Fibroblast of gingiva (primary cell): Measurements from ENCODE around the gene AUP1.

Experiments used
- DNase-seq: peaks from one replicate; pipeline ENCODE4 v3.0.0-alpha.2; 2011; ENCODE audit warnings: low read depth

AUP1 gene

DNA sequence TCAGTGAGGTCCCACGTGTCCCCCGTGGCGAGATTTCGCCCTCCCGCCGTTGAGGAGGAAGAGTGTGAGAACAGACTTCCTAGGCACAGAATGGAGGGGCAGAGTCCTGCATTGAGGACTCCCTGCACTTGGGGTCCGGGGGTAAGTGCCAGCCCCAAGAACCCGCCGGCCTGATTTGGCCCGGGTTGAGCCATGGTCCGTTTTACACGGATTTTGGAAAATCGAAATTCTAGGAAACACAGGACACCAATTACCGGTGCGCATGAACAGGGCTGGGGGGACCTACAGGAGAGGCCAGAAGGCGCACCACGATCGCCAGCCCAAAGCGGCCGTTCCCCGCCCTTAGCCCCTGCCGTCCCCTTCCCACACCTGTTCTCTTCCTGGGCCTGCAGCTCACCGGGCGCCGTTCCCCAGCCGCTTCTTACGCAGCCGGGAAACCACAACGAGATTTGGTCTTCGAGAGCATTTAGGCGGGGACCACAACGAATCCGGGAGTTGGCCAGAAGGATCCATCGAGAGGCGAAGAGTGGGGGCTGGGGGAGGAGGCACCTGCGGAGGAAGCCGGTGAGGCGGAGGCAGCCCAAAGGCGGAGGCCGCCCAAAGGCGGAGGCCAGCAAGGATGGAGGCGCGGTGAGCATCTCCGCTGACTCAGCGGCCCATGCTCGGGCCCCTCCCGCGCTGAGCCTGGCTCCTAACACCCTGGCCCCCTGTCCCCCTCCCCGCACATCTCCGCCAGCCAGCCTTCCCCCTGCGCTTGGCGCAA is 15.7 kb downstream of the AUP1 start:
- DNase-seq = no peak

DNA sequence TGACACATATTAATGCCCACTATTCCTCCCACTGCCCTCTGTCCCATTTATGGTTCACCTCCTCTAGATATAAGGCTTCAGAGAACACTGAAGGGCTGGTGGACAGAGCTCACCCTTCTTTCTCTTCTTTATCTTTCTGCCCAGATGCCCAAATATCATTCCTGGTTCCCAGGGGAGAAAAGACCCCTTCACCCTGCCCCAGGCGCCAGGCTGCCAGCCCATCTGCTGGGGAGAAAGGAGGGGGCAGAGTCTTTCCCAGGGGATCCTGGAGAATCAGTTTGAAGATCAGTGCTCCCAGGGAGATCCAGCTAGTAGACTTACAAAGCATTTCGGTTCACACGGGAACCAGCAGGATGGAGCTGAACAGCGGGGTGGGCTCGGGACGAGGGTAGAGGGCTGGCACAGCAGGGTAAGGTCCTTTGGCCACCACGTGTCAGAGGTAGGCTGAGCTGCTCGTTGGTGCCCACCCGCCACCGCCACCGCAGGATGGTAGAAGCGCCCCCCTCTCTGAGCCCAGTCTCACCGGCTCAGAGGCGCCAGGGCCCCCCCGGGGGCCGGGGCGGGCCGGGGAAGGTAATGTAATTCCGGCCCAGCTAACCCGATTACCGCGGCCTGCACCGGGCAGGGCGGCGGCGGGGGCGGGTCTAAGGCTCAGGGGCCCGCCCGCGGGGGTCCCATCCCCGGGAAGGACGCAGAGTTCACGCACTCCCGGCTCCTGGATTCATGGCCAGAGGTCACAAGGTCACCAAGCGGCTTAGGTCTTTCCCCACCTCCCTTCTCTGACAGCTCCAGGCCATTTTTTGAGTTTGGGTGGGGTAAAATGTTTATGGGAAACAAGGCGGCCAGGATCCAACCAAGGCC is 16.5 kb downstream of the AUP1 start:
- no peak for DNase-seq

DNA sequence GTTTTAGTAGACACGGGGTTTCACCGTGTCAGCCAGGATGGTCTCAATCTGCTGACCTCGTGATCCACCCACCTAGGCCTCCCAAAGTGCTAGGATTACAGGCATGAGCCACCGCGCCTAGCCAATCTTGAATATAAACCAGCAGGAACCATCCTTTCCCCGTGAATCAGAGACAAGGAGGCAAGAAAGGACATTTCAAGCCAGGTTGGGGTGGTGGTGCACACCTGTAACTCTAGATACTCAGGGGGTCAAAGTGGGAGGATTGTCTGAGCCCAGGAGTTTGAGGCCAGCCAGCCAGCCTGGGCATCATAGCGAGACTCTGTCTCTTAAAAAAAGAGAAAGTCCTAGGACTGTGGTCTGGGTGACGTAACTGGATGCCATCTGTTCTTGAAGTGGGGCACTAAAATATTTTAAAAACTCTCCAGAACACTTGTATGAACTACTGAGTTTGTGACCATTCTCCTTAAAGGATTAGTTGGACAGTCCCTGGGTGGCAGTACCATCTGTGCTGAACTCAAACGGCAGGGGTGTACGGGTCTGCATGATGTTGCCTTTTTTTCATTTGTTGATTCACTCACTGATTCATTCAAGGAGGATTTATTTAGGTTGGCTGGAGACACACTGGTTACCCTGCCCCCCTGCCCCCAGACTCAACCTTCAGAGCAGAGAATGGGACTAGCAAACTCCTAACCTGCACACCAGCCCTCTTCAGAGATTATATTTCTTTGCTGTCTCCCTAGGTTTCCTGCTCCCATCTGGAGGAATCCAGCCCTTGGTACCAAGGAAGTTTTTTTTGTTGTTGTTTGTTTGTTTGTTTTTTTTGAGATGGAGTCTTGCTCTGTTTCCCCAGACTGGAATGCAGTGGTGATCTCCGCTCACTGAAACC is 18.2 kb downstream of the AUP1 start:
- no peak for DNase-seq

DNA sequence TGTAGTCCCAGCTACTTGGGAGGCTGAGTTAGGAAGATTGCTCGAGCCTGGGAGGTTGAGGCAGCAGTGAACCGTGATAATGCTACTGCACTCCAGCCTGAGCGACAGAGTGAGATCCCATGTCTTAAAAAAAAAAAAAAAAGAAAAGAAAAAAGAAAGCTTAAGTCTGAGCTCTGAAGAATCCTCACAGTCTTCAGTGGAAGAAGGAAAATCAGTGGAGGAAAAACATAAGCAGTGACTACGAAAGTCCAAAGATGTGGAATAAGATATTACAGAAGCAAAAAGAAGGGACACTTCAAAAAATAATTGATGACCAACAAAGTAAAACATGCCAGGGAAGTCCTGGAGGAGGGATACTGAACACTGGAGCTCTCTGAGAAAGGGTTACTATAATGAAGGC is 19.2 kb downstream of the AUP1 start:
- DNase-seq = no peak

DNA sequence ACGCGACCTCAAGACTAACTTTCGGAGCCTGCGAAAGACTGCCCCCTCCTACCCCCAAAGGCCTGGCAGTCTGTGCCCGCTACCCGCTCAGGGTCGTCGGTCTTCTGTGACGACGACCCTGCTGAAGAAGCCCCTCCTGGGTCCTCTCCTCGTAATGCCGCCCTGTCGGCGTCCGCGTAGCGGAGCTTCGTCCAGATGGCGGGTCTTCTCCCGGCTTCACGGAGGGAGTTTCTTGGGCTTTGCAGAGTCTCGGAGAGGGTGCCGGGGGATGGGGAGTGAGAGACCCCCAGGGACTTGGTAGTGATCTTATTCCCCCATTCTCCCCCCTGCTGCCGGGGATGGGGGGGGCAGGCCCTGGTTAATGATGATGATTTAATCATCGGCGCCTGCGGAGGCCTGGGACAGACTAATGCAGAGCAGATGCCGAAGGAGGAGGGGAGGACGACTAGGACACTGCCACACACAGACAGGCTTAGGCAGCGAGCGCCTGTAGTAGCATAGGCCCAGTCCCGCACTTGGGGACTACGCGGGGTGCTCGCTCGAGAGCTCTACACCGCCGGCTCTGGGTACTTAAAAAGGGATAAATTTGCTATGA is 21.5 kb downstream of the AUP1 start:
- DNase-seq = peak; percentile 65

DNA sequence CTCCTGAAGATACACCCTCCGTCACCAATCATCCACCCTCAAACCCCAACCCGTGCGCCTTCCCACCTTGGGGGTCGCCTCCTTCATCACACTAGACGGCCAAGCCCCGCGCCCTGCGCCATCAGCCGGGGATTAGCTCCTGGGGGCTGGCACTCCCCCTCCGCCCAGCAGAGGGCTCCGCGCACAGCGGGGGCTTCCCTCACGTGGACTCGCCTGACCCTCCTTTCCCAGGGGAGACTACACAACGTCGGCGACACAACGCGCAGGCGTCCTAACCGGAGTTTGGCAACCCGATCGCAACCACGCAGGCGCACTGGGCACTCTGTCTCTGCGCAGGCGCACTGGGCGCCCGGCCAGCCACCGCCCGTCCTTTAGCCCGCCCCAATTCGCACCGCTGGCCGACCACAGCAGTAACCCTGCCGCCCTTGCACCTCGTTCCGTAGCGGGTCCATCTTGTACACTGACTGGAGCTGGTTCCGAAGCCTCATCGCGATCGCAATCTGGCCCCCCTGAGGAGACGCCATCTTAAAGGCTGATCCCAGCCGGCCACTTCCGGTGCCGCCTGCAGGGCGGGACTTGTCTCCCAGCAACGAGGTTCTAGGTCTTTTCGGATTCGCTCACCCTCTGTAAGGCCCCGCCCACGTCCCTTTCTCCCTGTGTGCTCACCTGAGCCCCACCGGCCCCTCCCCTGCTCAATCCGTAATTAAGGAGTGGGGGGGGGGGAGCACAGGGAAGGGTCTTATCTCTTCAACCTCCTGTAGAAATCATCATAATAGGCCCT is 22.2 kb downstream of the AUP1 start, which contains the start of gene PCGF1:
PCGF1 (minus strand) TSS at position 551 of the 781 bp plus-strand sequence; CDS start at position 524, 27 bp downstream.
- DNase-seq = peak; percentile 96

DNA sequence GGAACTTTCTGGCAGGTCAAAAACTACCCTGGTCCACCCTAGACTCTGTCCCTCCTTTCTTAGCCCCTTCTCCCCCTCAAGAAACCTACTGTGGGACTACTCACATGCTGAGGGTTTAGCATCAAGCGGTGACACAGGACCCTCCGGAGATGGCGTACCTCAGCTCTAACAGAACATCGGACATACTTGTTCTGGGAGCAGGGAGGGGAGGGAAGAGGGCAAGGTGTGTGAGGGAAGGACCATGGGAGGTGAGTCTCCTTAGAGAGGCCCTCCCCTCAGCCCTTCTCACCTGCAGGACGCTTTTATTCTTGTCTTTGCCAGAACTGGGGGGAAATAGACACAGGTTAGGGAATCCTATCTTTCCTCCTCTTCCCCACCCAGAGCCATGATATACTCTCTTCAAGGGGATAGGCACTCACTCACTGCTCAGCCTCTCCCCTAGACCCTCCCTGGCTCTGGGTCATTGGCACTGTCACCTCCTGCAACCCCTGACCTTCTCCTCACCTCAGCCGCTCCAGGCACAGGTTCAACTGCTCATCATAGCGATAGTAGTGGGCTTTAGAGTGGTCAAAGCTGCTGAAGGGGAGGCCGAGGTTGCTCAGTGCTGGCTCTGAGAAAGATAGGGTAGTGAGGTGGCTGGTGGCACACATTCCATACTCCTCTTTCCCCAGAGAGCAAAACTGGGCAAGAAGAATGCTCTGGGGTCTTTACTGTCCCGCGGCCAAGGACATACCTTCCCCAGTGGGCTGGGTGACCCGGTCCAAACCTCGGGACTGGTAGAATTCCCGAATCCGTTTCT is 23.9 kb downstream of the AUP1 start:
- no peak for DNase-seq

DNA sequence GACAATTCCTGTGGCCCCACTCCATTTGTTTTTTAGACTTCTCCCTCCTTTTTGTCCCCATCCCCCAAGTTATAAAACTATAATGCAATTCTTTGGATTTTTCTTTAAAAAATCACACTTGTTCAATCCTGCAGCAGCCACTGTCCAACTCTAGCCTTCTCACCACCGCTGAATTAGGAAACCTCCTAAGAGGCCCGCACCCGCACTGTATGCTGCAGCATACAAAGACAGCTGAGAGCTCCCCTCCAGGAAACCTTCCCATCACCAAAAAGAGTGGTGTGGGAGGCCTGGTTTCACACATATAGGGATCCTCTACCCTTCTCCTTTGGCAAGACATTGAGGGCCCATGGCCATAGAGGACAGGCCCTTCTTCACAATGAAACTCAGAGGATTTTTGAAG is 24.9 kb downstream of the AUP1 start:
- no peak for DNase-seq

DNA sequence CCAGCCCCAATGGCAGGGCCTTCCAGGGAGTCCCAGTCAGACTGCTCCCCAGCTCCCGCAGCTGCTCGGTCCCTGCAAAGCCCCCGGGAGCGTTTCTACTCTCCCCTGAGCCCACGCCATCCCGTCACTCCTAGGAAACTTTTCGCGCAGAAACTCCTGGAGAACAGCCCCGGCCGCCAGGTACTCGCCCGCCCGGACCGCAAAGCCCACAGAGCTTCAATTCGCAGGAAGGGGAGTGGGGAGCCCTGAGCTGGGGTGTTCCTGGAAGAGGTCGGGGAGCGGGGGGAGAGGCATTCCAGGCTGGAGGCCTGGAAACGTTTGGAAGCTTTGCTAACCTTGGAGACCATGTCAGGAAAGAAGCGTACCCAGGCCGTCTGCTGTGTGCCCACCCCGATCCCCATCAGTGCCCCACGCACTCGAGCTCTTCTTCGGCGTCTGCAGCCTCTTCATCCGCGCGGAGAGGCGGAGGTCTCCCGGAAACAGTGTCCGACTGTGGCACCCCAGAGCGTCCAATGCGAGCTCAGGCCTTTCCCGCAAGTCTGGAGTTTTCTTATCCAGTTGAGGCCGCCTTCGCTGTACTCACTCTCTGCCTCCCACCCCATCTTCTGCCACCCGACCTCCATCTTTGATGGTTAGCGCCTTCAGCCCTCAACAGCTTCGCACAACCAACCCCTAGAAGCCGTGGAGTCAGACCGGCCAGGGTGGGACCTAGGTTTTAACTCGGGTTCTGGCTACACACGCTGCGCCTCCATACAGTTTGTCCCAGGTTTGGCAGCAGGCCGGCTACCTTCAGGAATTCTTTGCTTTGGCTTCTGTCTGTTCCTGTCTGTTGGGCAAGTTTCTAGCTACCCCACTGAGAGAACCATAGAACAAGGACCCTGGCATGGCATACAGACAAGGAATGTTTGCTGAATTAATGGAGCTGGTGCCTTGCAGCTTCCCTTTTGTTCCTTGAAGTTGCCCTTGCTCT is 25.7 kb downstream of the AUP1 start:
- no peak for DNase-seq

DNA sequence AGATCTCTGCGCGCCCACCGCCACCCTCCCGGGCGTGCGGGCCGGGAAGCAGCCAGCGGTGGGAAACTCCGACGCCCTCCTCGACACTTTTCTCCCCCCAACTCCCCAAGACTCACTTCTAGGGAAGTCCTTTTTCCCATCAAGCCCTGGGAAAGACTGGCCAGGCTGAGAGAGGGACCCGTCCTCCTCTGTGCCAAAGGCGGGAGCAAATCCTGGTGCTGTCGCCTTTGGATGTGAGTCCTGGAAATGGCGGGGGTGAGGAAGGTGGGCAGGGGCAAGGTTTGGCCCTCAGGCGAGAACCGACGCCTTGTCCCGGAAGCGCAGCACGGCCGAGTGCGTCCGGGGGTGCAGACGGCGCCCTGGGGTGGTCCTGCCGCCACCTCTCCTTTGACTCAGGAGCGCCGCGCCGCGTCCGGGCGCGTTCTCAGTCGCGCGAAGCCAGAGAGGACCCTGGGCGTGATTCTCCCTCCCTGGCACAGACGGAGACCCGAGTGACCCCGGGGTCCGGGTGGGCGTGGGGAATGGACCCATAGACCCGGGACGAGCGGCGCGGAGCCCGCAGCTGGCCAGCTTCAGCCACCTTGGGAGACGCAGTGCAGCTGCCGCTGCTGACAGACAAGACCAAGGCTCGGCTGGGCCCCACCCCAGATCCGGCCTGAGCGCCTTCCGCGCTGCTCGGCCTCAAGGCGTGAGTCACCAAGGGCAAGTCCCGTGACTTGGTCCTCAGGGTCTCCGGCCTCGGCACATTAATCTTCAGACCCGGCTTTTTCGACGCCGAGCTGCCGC is 26.6 kb downstream of the AUP1 start:
- peak; percentile 79 for DNase-seq

DNA sequence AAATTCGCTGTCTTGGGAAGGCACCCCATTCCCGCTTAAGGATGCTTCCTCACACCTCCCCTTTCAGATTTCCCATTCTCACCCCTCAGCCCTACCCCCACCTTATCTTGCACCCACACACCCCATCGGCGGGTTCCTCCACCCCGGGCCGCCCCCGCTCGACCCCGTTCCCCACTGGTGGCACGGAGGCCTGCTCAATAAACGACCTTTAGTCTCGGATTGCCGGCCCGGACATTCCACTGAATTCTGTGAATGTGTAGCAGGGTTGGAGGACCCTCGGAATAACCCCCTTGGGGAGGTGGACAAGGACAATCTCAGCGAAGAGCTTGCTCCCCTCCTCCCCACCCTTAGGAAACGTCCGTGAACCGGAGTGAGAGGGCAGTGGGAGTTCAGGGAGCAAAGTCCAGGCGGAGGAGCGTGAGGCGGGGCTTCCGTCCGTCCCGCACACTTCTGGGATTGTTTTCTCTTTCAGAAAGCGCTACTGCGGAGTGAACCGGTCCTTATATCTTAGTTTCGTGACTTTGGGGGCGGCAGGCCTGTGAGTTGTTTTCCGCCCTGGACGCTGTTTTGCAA is 27.3 kb downstream of the AUP1 start:
- no peak for DNase-seq

DNA sequence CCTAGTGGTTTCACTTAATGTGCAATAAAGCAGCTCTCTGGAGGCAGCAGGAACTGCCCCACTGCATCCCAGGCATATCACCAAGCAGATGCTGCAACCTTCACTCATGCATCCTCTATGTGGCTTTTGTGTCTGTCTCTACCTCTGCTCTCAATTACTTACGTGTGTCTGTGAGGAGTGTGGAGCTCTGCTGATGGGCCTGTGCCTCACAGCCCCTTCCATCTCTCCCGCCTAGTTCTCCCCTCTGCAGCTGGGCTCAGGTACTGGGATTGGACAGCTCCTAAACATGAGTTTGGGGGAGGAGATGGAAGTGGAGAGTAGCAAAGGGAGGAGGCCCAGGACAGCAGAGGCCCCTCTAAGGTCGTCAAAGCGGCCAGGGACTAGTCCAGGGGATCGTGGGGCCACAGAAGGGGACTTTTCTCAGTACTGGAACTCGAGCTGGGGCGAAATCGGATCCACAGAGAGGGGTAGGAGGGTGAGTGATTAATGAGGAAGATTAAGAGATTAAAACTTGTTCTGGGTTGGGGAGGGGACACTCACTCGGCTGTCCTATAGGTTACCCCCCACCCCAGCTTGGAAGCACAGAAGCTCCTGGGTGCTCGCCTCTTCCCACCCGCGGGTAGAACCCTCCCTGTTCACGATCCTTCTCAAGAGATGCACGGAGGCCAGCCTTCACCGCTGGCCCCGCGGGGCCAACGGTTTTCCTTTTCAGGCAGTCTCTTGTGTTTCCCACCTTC is 28.0 kb downstream of the AUP1 start:
- DNase-seq = no peak

DNA sequence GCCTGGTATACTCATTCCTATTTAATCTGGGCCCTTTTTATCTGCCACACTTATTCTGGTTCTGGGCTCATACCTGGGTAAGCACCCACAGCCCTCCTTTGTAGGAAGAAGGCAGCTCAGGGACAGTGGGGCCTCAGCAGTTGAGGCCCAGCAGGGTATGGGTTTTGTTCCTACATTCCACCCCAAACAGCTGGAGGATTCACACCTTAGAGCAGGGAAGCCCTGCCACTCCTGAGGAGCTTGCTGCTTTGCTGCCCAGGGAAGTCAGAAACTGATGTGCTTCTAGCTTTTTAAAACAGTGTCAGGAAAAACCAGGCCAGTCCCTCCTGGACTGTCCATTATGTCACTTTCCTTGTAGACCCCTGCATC is 28.9 kb downstream of the AUP1 start:
- no peak for DNase-seq

DNA sequence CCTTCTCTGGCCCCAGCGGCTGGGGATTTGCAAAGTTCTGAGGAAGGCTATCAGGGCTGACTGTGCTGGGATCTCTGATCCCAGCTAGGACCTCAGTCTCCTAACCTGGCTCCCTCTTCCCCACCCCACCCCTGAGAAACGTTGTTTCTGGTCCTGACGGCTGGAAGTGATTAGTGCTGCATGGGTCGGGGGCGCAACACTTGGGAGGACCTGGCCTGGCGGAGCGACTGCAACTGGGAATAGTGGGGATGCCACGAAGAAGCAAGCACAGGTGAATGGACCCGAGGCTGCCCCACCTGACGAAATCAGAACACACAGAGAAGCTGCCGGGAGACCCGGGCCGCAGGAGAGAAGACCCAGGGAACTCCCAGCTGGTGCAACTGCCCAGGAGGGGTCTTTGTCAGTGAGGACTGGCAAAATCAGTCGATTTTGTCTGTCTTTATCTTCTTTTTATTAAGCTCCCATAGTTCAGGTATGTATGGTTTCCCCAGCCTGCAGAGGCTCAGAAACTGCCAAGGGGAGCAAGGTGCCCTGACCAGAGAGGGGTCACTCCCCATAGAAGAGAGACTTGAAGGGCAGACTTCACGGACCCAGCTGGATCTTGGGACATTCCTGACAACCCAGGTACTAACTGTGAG is 29.4 kb downstream of the AUP1 start:
- no peak for DNase-seq

DNA sequence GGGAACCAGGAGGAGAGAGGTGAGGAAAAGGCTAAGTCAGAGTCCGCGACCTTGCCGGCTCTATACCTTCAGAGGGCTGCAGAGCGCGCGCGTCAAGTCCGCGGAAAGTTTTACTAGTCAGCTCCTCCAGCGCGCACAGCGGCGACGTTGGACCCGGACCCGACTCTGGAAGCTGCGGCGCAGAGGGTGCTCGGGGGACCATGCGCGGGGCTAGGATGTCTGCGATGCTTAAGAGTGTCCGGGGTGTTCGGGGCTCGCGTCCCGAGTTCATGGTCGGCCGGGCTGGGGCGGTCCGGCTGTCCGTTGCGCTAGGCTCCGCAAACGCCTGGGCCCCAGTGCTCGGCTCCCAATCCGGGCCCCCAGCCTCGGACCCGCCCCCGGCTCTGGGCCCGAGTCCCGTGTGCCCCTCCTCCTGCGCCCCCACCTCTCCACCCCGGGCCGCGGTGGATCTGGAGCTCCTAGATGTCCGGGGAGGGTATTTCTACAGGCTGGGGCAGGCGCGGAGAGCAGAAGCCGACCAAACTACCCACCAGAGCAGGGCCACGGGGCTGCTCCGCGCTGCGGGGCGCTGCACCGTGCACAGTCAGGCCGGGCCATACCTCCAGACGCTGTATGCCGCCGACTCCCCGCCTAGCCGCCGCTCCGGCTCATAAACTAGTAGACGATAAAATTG is 30.1 kb downstream of the AUP1 start, which contains the start of gene LBX2:
LBX2 (minus strand) TSS at position 337 of the 673 bp plus-strand sequence; CDS start at position 271, 66 bp downstream.
- DNase-seq = no peak
